Heart left ventricle (tissue), 16 donors: ENCODE results near the gene EPB41L4B. TPM values are rescaled to one million over a fixed set of nuclear protein-coding genes. Genes with fewer than 3 reads are reported as not detected.

ENCODE experiments used
- ATAC-seq, 4 donors: fragments of 200-7000 bp; cut with Tn5 transposase; one replicate each; pipeline ENCODE4 v1.9.1; 2020 to 2022; ENCODE audit warnings: moderate library complexity in 4 of 4, mild to moderate bottlenecking in 3 of 4, moderate number of reproducible peaks in 1 of 4
- DNase-seq, 5 donors: peaks; one replicate each; pipeline ENCODE4 v3.0.0-alpha.2; 2020
- H3K27ac ChIP-seq, 12 donors: fragments of 200-600 bp; sonication (generic) in 4 of 12; one replicate each; pipeline versions ENCODE4 v1.5.0 to v1.8.0; 2016 to 2022; ENCODE audit warnings: mild to moderate bottlenecking in 2 of 12
- H3K27me3 ChIP-seq, 9 donors: fragments of 200-600 bp; sonication (generic) in 2 of 9; one replicate each; pipeline versions ENCODE4 v1.5.1 to v1.8.0; 2016 to 2022; ENCODE audit warnings: mild to moderate bottlenecking in 3 of 9
- H3K36me3 ChIP-seq, 9 donors: fragments of 200-600 bp; sonication (generic) in 2 of 9; one replicate each; pipeline versions ENCODE4 v1.5.0 to v1.8.0; 2018 to 2022; ENCODE audit warnings: mild to moderate bottlenecking in 2 of 9
- H3K4me1 ChIP-seq, 12 donors: fragments of 200-600 bp; sonication (generic) in 4 of 12; one replicate each; pipeline versions ENCODE4 v1.5.0 to v1.8.0; 2016 to 2022; ENCODE audit warnings: mild to moderate bottlenecking in 3 of 12
- H3K4me3 ChIP-seq, 12 donors: fragments of 200-600 bp; sonication (generic) in 4 of 12; one replicate each; pipeline versions ENCODE4 v1.5.0 to v1.8.0; 2017 to 2022; ENCODE audit warnings: mild to moderate bottlenecking in 9 of 12, moderate library complexity in 4 of 12
- H3K9me3 ChIP-seq, 12 donors: fragments of 200-600 bp; sonication (generic) in 4 of 12; one replicate each; pipeline versions ENCODE4 v1.5.0 to v1.8.0; 2016 to 2022; ENCODE audit warnings: mild to moderate bottlenecking in 1 of 12
- CTCF ChIP-seq, 12 donors: fragments of 200-600 bp; sonication (generic) in 4 of 12; IDR thresholded peaks; one replicate each; pipeline versions ENCODE4 v1.5.0 to v1.8.0; 2018 to 2022; ENCODE audit warnings: antibody characterized with exemption in 12 of 12, mild to moderate bottlenecking in 5 of 12
- POLR2A ChIP-seq, 2 donors: fragments of 450-650 bp; IDR thresholded peaks; one replicate each; pipeline ENCODE4 v1.6.1; 2017; ENCODE audit warnings: antibody characterized with exemption in 2 of 2, mild to moderate bottlenecking in 2 of 2, moderate library complexity in 2 of 2
- whole genome bisulfite sequencing, 4 donors: extraction: QIAGEN DNeasy Blood & Tissue Kit in 2 of 4; methylation state at CpG; one replicate each; pipeline versions ENCODE4 v1.1.5 to v1.1.7; 2013 to 2018; 5-methylcytosine and 5-hydroxymethylcytosine counted together
- intact Hi-C, 10 donors: fragments of 100-400 bp; cut with DNase I; formaldehyde crosslinking; loops; one replicate each; pipeline versions ENCODE4 v1.11.1 to v1.14.2; 2022
- polyA plus RNA-seq, 2 donors: library from polyadenylated mRNA; stranded (reverse); fragments of 200-250 nt; gene quantifications; one replicate each; pipeline ENCODE4 v1.2.3, GENCODE V29; 2013
- total RNA-seq, 9 donors: library from RNA; depleted of rRNA in 2 of 9; stranded (reverse); fragments of >200 nt in 2 of 9; fragmentation: NEBNext Ultra II Directional in 3 of 9; extraction: Animal tissue kit (Norgen Biotek cat#: 25700) in 3 of 9; gene quantifications; one replicate each; pipeline versions ENCODE4 v1.1.0 to v1.2.4, GENCODE V29; 2016 to 2023
- donor health status: ischemic (EF 13 %, LVEDD 7.1; RV severe dilation, severe dysfunction).
- donor health status: healthy with polysubstance abuse.
- donor health status: DM: no; HTN: yes; CAD: no.
- donor health status: DM: no; HTN: no; CAD: no.
- donor health status: ischemic (EF 25% LVEDD 6.9; RV normal size, moderate dysfunction).
- donor health status: ischemic (EF 25% LVEDD 5.7; RV mildly dilated, moderate dysfunction).
- donor health status: healthy.
- donor health status: DM: yes; HTN: yes; CAD: no.
- donor health status: ischemic (EF 35%, LVEDD 5.7; RV mildly dilated, moderate dysfunction).
- donor health status: nonischemic (EF 11% LVEDD 7.7; RV severe dilation, severe dysfunction).
- donor health status: DM: yes; HTN: yes; CAD: no.
- donor health status: PGD.
- donor health status: ischemic (EF 29% LVEDD 5.4; RV normal size, mild dysfunction).
- donor health status: nonischemic (EF 23%, LVEDD 6.1; RV moderate dilation, normal function).

EPB41L4B gene
- total and polyA plus RNA-seq, 11 donors: 0.71 to 16.5 (median 8.9) TPM

DNA sequence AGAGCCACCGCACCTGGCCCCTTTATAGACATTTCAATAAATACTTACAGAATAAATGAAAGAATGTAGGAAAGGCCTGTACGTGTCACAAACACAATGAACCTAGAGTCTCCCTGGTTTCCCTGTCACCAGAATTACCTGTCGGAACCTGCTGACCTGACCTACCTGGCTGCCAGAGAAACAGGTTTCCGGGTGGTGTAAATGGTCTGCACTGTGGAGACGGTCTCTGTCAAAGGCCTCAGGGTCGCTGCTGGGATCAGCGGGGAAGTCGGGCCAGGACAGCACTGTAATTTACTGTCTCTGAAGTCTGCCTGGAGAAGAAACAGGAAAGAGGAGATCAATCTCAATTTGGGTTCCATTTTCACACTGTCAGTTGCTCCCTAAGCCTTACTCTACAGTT is 144.5 kb downstream of the EPB41L4B start:
- no peak overlapping the region for H3K27ac ChIP-seq
- H3K4me3 ChIP-seq: no peak overlapping the region
- intact Hi-C loops: no loop called here
- no peak for TF ChIP-seq CTCF (IDR thresholded peaks at IDR 0.05)
- H3K27me3 ChIP-seq: peaks cover 0 to 3% (median 0%) of the 10 kb centered on the region in 9 donors
- H3K4me1 ChIP-seq: no peaks in the 10 kb centered on the region
- no peak for DNase-seq
- 72 to 90% (median 80%) methylated on average over 8 of the region's 8 CpGs for WGBS, 4 donors
- no peak for ATAC-seq
- no peaks in the 10 kb centered on the region for H3K9me3 ChIP-seq
- no peaks in the 10 kb centered on the region for H3K36me3 ChIP-seq

DNA sequence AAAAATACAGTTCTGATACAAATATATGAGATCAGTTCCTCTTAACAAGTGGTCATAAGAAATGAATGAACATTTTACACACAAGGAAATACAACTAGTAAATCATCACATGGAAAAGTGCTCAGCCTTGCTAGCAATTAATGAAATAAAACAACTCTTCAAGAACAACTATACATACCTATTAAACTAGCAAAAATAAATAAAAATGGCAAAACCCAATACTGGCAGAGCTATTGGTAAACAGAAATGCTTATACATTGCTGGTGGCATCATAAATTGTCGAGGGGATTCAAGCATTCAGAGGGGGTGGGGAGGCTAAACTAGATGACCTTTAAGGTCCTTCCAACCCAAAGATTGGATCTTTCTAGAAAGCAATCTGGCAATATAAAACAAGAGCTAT is 147.9 kb downstream of the EPB41L4B start:
- no peaks in the 10 kb centered on the region for H3K4me1 ChIP-seq
- H3K27ac ChIP-seq: no peak overlapping the region
- intact Hi-C loops: no loop called here
- H3K36me3 ChIP-seq: no peaks in the 10 kb centered on the region
- H3K9me3 ChIP-seq: no peaks in the 10 kb centered on the region
- TF ChIP-seq POLR2A (IDR thresholded peaks at IDR 0.05) (no peak), CTCF (IDR thresholded peaks at IDR 0.05) (no peak)
- H3K4me3 ChIP-seq: no peak overlapping the region
- peaks cover 0 to 12% (median 0%) of the 10 kb centered on the region in 9 donors for H3K27me3 ChIP-seq
- ATAC-seq (no peak), DNase-seq (no peak)
- 67 to 74% (median 71%) methylated on average over 1 of the region's 1 CpG for WGBS, 4 donors

DNA sequence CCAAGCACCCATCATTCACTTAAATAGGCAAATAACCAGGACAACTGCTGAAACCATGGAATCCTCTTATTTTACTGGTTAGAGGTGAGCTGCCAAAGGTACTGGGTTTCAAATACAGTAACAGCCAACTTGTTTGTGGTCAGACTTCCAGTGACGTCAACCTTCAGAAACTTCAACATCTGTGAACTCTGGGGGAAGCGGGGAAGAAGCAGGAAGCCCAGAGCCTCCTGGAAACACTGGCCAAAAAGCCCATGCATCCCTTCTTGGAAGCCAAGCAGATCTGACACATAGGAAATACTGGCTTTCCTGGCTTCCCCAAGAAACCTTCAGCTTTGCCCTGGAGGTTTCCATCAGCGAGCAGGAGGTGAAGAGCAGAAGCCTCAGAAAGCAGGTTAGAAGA is 148.9 kb downstream of the EPB41L4B start:
- no peak for DNase-seq
- intact Hi-C loops: no loop called here
- TF ChIP-seq CTCF (IDR thresholded peaks at IDR 0.05) (no peak), POLR2A (IDR thresholded peaks at IDR 0.05) (no peak)

GRCh38 chr9:109168170-109168569 is 152.7 kb downstream of the EPB41L4B start:
- peaks cover 0 to 10% (median 0%) of the 10 kb centered on the region in 12 donors for H3K4me1 ChIP-seq
- ATAC-seq (no peak), DNase-seq (no peak)
- TF ChIP-seq CTCF (IDR thresholded peaks at IDR 0.05): no peak
- no peak for TF ChIP-seq POLR2A (IDR thresholded peaks at IDR 0.05)
- H3K9me3 ChIP-seq: peaks cover 0 to 7% (median 0%) of the 10 kb centered on the region in 12 donors
- no peak overlapping the region for H3K27ac ChIP-seq
- H3K4me3 ChIP-seq: no peak overlapping the region
- H3K36me3 ChIP-seq: no peaks in the 10 kb centered on the region
- peaks cover 0 to 33% (median 9%) of the 10 kb centered on the region in 9 donors for H3K27me3 ChIP-seq
- intact Hi-C loops: no loop called here

More for the DNA sequence above, 148.9 kb downstream of the EPB41L4B start:
- H3K4me3 ChIP-seq: no peak overlapping the region
- no peak for ATAC-seq
- H3K36me3 ChIP-seq: no peaks in the 10 kb centered on the region
- peaks cover 0 to 19% (median 7%) of the 10 kb centered on the region in 9 donors for H3K27me3 ChIP-seq
- H3K9me3 ChIP-seq: no peaks in the 10 kb centered on the region
- peaks cover 0 to 5% (median 0%) of the 10 kb centered on the region in 12 donors for H3K4me1 ChIP-seq
- no peak overlapping the region for H3K27ac ChIP-seq
- WGBS, 4 donors: 62 to 87% (median 72%) methylated on average over 3 of the region's 3 CpGs
